IgD-negative memory B cell (primary cell): ENCODE data around the gene KRT23. TPM values are rescaled to one million over a fixed set of nuclear protein-coding genes. Genes with fewer than 3 reads are reported as not detected.

ENCODE experiments used
- H3K27ac Mint-ChIP-seq, 3 donors: one replicate each; pipeline ENCODE4 v1.8.0; 2020 to 2022; ENCODE audit warnings: mild to moderate bottlenecking in 3 of 3, mixed read lengths in 3 of 3, moderate library complexity in 1 of 3
- H3K27me3 Mint-ChIP-seq: one replicate; pipeline ENCODE4 v1.8.0; 2021; ENCODE audit warnings: mixed read lengths
- H3K36me3 Mint-ChIP-seq: one replicate; pipeline ENCODE4 v1.8.0; 2020; ENCODE audit warnings: mild to moderate bottlenecking, mixed read lengths
- H3K4me1 Mint-ChIP-seq, 3 donors: one replicate each; pipeline ENCODE4 v1.8.0; 2020 to 2022; ENCODE audit warnings: mixed read lengths in 3 of 3, mild to moderate bottlenecking in 1 of 3
- H3K4me3 Mint-ChIP-seq, 4 donors: one replicate each; pipeline ENCODE4 v1.8.0; 2020 to 2022; ENCODE audit warnings: mild to moderate bottlenecking in 4 of 4, mixed read lengths in 4 of 4, moderate library complexity in 3 of 4
- H3K9me3 Mint-ChIP-seq, 3 donors: one replicate each; pipeline ENCODE4 v1.8.0; 2020 to 2021; ENCODE audit warnings: mixed read lengths in 3 of 3, mild to moderate bottlenecking in 1 of 3
- polyA plus RNA-seq: library from polyadenylated mRNA; unstranded; fragments of 300-500 nt; fragmentation: Illumina TruSeq; gene quantifications from one replicate; pipeline ENCODE4 v1.2.3, GENCODE V29; 2021

The KRT23 gene
- polyA plus RNA-seq, 1 donor from 2014 or later: not detected

DNA sequence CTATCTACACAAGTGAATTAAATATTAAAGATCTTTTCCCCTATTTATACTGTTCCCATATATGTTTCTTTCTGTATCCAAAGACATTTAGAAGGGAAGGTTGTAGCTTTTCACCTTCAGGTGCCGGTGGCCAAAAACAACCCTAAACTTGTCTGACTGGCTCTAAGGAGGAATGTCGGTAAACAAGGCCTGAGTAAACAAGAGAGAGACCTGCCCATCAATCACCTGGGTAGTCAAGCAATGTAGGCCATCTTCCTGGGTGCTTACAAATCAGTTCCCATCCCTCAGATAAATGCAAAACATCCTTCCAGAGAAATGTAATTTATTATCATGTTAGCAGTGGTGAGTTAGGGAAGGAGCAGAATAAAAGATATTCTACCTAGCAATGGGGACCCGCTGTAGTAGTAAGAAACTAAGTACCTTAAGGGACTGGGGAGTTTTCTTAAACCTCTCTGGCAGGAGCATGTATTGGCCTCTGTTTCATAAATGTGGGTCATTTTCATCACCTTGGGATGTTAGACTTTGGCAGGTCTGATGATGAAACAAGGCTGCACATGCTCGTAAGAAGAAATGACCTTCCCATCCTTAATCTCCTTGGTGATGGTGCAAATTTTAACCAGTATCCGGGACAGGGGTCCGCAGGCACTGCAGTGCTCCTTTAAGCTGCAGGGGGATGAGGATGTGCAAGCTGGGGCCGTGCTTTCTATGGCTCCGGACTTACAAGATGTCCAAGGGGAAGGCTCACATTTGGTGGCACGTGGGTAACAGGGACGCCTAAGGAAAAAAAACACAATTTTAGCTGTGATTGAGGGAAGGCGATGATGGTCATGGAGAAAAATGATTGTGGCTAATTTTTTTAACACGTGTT lies 20.9 kb upstream of the KRT23 start:
- Mint-ChIP-seq H3K9me3 (no peaks in the 10 kb centered on the region), H3K4me3 (no peak overlapping the region), H3K27me3 (no peaks in the 10 kb centered on the region), H3K27ac (no peak overlapping the region), H3K36me3 (no peaks in the 10 kb centered on the region), H3K4me1 (no peaks in the 10 kb centered on the region)

DNA sequence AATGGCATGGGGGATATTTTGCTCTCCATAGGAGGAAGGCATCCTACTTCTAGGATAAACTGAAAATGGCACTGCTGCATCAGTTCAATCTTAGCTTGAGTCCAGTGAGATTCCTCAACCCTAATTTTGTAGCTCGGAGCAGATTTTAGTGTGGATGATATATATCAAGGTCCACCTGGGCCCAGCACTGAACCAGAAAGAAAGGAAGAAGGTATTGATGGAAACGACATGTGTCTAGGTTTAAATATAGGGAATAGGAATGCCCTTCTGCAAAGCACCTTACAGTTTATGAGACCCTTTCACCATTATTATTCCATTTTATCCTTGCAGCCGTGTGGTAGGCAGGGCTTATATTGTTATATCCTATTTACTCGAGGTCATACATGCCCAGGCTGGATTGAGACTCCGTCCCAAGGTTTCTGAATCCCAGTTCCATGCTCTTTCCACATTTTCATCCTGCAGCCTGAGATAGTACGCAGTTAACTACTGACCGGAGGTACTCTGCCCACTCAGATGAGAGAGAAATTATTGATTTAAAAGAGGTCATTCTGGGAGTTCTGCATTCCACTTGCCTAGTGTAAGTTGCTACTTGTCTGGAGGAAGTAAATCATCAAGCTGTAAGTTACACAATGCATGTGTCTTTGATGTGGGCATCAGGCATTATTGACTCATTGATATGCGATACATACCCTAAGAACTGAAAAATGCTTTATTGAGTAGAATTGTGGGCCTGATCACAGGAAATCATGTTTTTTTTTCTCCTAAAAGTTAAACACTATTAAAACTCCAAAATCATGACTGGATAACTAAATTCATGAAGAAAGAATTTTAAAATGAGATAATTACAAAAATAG lies 19.2 kb upstream of the KRT23 start:
- Mint-ChIP-seq H3K4me3 (no peak overlapping the region), H3K36me3 (no peaks in the 10 kb centered on the region), H3K9me3 (no peaks in the 10 kb centered on the region), H3K27ac (no peak overlapping the region), H3K4me1 (no peaks in the 10 kb centered on the region), H3K27me3 (no peaks in the 10 kb centered on the region)

DNA sequence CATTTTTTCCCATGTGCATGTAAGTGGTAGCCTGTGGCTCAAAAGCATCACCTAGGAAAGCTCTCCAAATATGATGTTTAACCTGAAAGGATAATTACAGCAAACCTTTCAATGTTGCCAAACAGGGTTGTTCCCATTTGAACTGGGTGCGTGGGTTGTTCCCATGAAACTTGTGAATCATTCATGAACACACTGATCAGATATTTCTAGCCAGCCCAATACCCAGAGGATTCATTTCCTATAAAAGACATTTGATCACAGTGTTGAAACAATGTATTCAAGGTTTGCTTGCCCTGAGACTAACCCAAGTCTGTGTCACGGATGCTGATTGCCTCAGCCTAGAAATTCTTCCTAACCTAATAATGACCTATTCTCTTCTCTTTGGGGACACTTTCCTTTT lies 16.4 kb upstream of the KRT23 start:
- no peaks in the 10 kb centered on the region for H3K9me3 Mint-ChIP-seq
- no peaks in the 10 kb centered on the region for H3K36me3 Mint-ChIP-seq
- H3K27me3 Mint-ChIP-seq: peaks cover 4% of the 10 kb centered on the region
- no peak overlapping the region for H3K27ac Mint-ChIP-seq
- no peaks in the 10 kb centered on the region for H3K4me1 Mint-ChIP-seq
- H3K4me3 Mint-ChIP-seq: no peak overlapping the region

DNA sequence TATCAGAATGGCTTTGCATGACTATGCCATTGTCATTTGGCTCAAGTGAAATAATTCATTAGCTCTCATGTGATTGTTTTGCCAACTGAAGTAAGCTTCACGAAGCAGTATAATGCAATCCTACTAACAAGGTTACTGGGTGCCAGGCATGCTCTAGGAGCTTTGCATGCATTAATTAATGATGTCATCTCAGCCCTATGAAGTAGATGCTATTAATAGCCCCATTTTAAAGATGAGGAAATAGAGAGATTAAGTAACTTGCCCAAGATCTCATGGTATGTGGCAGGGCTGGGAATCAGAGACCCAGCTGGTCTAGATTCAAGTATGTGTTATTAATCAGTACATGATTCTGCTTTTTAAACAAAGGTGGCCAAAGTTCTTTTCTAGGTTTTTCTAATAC lies 15.2 kb upstream of the KRT23 start:
- Mint-ChIP-seq H3K27me3 (peaks cover 12% of the 10 kb centered on the region), H3K9me3 (no peaks in the 10 kb centered on the region), H3K4me3 (no peak overlapping the region), H3K36me3 (no peaks in the 10 kb centered on the region), H3K4me1 (no peaks in the 10 kb centered on the region), H3K27ac (no peak overlapping the region)

DNA sequence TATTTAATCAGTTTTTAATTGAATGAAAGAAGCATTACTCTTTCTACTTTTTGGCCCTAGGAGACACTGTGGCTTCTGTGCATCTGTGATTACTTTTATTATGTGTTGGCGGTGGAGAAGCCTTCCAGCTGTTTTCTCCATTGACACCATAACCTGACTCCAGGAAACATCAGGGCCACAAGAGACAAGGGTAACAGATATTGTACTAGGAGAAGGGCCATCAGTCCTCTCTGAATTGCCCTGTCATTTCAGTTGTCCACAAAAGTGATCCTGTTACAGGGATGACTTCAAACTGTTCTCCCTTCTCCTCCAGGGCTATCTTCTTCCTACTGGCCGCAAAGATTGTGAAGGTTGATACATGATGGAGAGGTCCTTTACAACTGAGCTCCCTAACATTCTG lies 14.7 kb upstream of the KRT23 start:
- Mint-ChIP-seq H3K27ac (no peak overlapping the region), H3K27me3 (peaks cover 15% of the 10 kb centered on the region), H3K36me3 (no peaks in the 10 kb centered on the region), H3K4me1 (no peaks in the 10 kb centered on the region), H3K4me3 (no peak overlapping the region), H3K9me3 (no peaks in the 10 kb centered on the region)

DNA sequence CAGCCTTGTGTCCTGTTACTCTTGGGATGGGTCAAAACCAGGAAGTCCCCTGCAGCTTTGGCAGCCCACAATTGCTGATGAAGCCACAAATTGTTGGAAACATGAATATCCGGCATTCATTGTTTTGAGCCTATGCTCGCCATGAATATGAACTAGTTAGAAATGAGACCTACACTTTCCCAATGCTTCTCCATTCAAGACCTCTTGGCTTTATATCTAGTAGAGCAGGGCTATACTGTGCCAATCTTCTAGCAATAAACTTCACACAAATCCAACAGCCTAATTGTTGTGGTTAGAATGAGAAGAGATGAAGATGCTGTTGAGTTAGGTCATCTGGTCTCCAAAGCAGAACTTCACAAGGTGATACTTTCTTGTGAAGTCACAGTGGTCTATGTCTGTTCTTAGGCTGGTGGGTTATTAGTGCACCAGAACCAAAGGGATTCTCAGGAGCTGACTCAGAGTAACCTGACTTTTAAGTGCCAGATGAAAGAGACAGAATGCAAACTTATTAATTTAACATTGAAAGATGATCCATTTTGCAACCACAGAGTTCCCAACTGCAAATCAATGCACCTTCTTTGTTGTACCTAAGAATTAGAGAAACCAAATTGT lies 13.7 kb upstream of the KRT23 start:
- no peaks in the 10 kb centered on the region for H3K4me1 Mint-ChIP-seq
- H3K27ac Mint-ChIP-seq: no peak overlapping the region
- H3K9me3 Mint-ChIP-seq: no peaks in the 10 kb centered on the region
- H3K36me3 Mint-ChIP-seq: no peaks in the 10 kb centered on the region
- H3K4me3 Mint-ChIP-seq: no peak overlapping the region
- H3K27me3 Mint-ChIP-seq: peaks cover 17% of the 10 kb centered on the region

DNA sequence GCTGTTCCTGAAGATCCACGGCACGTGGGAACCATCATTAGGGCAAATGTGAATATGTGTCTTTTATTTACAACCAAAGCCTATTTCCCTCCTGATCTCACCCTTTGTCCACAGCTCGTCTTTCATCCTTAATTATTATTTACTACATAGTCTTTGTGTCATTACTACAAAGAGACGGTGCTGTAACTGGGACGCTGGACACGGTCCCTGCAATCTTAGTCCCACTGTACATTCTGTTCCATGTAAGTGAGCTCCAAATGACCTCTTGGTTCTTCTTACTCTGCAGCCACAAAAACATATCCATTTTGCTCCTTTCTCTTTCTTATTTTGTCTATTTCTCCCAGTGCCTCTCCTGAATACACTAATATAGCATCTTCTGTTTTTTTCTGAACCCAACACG lies 12.7 kb upstream of the KRT23 start:
- no peak overlapping the region for H3K4me3 Mint-ChIP-seq
- peaks cover 20% of the 10 kb centered on the region for H3K27me3 Mint-ChIP-seq
- H3K9me3 Mint-ChIP-seq: no peaks in the 10 kb centered on the region
- no peaks in the 10 kb centered on the region for H3K4me1 Mint-ChIP-seq
- no peaks in the 10 kb centered on the region for H3K36me3 Mint-ChIP-seq
- H3K27ac Mint-ChIP-seq: no peak overlapping the region

DNA sequence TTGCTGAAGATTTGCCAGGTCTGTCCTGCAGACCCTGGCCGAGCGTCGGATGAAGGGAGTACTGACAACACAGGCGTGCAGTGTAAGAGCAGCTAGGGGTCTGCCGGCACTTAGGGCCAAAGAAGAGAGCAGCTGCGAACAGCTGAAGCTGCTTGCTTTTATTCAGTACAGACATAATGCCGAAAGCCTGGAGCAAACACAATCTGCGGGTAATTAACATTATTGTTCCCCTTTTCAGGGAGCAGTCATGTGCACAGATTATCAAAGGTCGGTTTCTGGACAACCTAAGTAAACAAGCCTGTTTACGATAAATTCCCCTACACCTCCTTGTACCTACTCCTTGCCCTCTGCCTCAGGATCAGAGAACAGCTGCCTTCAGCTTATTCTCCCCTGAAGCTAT lies 12.0 kb upstream of the KRT23 start:
- Mint-ChIP-seq H3K36me3 (no peaks in the 10 kb centered on the region), H3K9me3 (peaks cover 0 to 4% (median 0%) of the 10 kb centered on the region in 3 donors), H3K27ac (no peak overlapping the region), H3K27me3 (peaks cover 25% of the 10 kb centered on the region), H3K4me3 (no peak overlapping the region), H3K4me1 (no peaks in the 10 kb centered on the region)

DNA sequence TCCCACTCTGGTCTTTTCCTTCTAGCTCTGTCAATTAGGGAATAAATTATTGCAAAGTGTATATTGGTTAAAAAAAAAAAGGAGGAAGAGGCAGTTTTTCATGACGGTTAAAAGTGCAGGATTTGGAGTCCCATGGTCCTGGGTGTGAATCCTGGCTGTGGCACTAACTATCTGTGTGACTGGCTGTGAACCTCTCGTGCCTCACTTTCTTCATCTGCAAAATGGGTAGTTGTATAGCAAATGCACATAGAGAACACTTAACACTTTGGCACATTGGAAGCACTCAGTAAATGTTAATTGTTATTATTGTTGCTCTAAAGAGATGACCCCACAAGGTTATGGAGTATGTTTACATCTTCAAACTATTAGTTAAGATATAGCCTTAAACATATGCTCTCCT lies 10.5 kb upstream of the KRT23 start:
- Mint-ChIP-seq H3K36me3 (no peaks in the 10 kb centered on the region), H3K9me3 (peaks cover 0 to 4% (median 3%) of the 10 kb centered on the region in 3 donors), H3K4me1 (no peaks in the 10 kb centered on the region), H3K27ac (no peak overlapping the region), H3K27me3 (peaks cover 30% of the 10 kb centered on the region), H3K4me3 (no peak overlapping the region)

DNA sequence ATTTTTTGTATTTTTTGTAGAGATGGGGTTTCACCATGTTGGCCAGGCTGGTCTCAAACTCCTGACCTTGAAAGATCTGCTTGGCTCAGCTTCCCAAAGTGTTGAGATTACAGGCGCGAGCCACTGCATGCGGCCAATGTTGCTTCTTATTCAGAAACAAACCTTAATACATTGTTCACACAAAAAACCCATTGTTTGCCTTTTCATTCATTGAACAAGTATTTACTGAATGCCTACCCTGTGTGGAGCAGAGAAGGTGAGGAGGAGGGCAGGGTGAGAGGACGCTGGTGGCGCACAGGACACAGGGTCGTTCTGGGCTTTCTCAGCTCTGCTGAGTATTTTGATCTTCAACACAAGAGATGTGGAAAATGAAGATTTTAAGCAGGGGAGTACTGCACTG lies 8.0 kb upstream of the KRT23 start:
- Mint-ChIP-seq H3K27ac (no peak overlapping the region), H3K36me3 (no peaks in the 10 kb centered on the region), H3K9me3 (peaks cover 0 to 4% (median 3%) of the 10 kb centered on the region in 3 donors), H3K4me1 (no peaks in the 10 kb centered on the region), H3K4me3 (no peak overlapping the region), H3K27me3 (peaks cover 30% of the 10 kb centered on the region)

DNA sequence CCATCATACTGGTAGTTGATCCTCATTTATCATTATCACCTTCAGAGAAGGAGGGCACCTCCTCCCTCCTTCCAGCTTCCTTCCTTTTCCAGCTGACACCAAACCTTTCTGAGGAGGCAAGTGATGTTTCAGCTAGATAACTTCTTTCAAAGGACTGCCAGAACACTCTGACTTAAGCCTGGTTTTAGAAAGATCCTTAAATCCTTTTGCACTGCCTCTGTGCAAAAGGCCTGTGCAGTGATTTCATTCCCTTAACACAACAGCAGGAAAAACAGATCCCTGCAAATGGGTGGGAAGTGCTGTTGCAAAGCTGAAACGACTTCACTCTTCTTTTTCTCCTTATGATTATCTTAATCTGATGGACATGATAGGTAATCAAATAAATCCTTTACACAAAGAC lies 7.1 kb upstream of the KRT23 start:
- Mint-ChIP-seq H3K27ac (no peak overlapping the region), H3K27me3 (peaks cover 30% of the 10 kb centered on the region), H3K9me3 (peaks cover 0 to 4% (median 3%) of the 10 kb centered on the region in 3 donors), H3K4me3 (no peak overlapping the region), H3K4me1 (no peaks in the 10 kb centered on the region), H3K36me3 (no peaks in the 10 kb centered on the region)

DNA sequence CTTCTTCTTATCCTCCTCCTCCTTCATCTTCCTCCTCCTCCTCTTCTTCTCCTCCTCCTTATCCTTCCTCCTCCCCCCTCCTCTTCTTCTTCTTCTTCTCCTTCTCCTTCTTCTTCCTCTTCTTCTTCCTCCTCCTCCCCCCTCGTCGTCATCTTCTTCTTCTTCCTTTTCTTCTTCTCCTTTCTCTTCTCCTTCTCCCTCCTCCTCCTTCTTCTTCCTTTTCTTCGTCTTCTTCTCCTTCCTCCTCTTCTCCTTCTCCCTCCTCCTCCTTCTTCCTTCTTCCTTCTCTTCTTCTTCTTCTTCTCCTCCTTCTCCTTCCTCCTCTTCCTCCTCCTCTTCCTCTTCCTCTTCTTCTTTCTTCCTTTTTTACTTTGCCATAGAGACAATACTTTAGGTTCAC lies 5.1 kb upstream of the KRT23 start:
- Mint-ChIP-seq H3K36me3 (no peaks in the 10 kb centered on the region), H3K27ac (no peak overlapping the region), H3K9me3 (peaks cover 0 to 4% (median 3%) of the 10 kb centered on the region in 3 donors), H3K4me3 (no peak overlapping the region), H3K4me1 (no peaks in the 10 kb centered on the region), H3K27me3 (peaks cover 22% of the 10 kb centered on the region)

DNA sequence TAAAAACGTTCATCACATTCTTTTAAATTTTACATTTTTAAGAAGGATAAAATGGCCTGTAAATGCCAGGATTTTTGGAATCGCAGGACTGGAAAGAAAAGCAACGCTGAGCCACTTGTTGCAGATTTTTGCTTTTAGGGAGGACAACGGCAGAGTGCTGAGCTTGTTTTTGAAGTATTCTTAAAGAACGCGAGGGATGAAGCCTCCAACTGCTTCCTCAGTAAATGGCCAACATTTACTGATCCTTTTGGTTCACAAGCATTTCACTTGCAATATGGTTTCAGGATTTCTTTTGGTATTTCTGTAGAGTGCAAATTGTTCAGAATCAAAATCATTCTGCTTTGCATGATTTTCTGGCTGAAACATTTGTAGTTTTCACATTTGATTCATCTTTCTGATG lies 2.8 kb upstream of the KRT23 start:
- Mint-ChIP-seq H3K27ac (no peak overlapping the region), H3K36me3 (no peaks in the 10 kb centered on the region), H3K27me3 (peaks cover 18% of the 10 kb centered on the region), H3K4me1 (peaks cover 0 to 1% (median 0%) of the 10 kb centered on the region in 3 donors), H3K4me3 (no peak overlapping the region), H3K9me3 (peaks cover 0 to 4% (median 3%) of the 10 kb centered on the region in 3 donors)

DNA sequence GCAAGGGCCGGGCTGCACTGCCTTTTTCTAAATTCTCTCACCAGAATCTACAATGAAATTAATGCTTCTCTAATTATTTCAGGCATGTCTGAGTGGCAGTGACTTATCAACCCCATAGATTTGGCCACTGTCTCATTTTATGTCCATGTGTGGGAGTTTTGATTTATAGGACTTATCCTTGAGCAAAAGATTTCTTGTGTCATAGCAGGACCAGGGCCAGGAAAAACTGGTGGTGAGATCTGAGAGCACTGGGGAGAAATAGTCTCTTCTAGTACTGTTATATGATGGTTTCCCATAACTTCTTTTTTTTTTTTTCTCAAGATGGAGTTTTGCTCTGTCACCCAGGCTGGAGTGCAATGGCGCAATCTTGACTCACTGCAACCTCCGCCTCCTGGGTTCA lies 1.5 kb upstream of the KRT23 start:
- Mint-ChIP-seq H3K27ac (no peak overlapping the region), H3K27me3 (peaks cover 15% of the 10 kb centered on the region), H3K4me3 (no peak overlapping the region), H3K9me3 (peaks cover 0 to under 1% (median 0%) of the 10 kb centered on the region in 3 donors), H3K36me3 (no peaks in the 10 kb centered on the region), H3K4me1 (peaks cover 0 to 1% (median 0%) of the 10 kb centered on the region in 3 donors)

DNA sequence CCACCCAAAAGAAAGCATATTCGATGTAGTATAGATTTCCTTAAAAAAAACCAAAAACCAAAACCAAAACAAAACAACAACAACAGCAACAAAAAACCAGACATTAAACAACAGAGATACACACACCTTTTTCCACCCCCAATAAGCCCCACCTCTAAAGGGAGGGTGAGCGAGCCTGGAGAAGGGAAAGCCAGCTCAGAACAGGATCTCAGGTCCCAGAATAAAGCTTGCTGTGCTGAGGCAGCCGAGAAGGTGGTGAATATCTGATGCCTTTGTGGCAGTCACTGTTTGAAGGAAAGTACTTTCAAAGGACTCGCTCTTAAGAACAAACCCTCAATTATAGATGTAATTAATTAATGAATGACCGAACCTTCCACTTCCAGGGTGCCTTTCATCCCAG lies 470 bp downstream of the KRT23 start:
- no peak overlapping the region for H3K27ac Mint-ChIP-seq
- peaks cover 15% of the 10 kb centered on the region for H3K27me3 Mint-ChIP-seq
- no peaks in the 10 kb centered on the region for H3K9me3 Mint-ChIP-seq
- no peaks in the 10 kb centered on the region for H3K36me3 Mint-ChIP-seq
- H3K4me3 Mint-ChIP-seq: no peak overlapping the region
- peaks cover 0 to 1% (median 0%) of the 10 kb centered on the region in 3 donors for H3K4me1 Mint-ChIP-seq
